Activated T-cell treated with anti-CD3 and anti-CD28 coated beads for 4 hours (primary cell): Measurements from ENCODE around the gene HLA-DQA2.
A peak's percentile ranks its signal among the peaks of the same experiment; 100 is the strongest.
"Not testable (repeated sequence)": the region's sequence is repeated elsewhere in the genome, so short reads cannot be mapped to it uniquely, and the experiment has no call there.

Source experiments
- DNase-seq: peaks from one replicate; pipeline ENCODE4 v3.0.0-alpha.2; 2020

The HLA-DQA2 gene

DNA sequence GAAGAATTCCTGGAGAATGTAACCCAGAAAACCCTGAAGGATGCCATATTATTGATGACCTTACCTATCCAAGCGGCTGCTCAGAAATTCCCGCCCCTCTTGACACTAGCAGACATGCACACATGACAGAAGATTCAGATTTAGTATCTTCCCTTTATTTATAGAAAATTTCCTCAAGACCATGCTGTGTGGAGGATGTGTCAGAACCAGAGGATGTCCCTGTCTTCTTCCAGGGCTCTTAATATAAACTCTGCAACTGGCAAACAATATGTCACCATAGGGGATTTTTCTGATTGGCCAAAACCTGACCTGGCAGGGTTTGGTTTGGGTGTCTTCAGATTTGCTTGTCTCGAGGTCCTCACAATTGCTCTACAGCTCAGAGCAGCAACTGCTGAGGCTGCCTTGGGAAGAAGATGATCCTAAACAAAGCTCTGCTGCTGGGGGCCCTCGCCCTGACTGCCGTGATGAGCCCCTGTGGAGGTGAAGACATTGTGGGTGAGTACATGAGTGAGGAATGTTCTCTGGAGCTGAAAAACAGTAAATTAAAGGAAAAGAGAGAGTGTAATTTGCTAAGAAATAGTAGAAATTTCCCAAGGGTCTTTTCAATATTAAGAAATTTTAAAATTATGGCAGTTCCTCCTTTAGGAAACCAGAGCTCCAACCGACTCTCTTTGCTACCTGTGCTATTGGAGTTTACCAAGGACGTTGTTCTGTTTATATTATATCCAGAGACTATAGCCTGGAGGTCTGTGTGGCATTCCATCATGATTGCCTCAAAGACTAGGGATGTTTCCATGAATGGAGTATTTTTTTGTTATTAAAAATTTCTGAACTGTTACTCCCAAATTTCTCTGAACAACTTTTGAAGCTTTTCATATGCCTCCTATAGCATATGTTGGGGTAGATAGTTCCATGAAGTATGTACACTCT, at the start of gene HLA-DQA2:
TSS of gene HLA-DQA2 (plus strand) at position 361 of the 930 bp plus-strand sequence. CDS start at position 414, 53 bp downstream.
- no peak for DNase-seq

DNA sequence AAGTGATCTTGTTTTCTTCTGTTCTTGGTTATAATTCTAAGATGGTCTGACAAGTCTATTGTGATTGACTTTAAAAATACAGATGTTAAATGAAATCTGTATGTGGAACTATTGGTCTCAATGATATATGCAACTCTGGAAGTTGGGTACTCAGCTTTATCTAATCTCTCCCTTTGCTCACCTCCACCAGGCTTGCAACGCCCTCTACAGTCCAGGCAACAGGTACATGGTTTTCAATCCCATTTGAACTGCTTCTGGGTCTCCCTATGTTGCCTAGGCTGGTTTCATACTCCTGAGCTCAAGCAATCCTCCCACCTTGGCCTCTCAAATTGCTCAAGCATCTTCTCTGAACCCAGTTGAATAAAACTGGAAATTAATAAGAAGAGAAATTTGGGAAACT, 49.2 kb upstream of the HLA-DQA2 start:
- DNase-seq = peak; percentile 47

DNA sequence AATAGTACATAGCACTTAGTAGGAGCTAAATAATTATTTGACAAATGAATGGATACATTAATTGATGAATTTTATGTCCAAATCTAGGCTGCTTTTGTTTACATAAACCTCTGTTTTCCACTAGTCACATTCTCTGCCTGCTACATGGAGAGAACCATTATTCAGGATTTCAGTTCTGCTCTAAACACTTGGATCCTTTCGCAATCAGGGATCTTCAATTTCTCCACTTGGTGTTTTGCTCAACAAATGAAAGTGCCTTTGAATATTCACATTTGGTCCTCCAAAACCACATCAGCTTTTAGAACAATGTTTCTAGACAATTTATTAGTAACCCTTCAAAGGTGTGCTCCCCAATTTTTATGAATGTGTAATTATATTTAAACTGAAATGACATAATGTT, 44.2 kb upstream of the HLA-DQA2 start:
- DNase-seq = no peak

- DNase-seq = peak; percentile 16
Measured at GRCh38 chr6:32700391-32701040, 40.7 kb upstream of the HLA-DQA2 start.

DNA sequence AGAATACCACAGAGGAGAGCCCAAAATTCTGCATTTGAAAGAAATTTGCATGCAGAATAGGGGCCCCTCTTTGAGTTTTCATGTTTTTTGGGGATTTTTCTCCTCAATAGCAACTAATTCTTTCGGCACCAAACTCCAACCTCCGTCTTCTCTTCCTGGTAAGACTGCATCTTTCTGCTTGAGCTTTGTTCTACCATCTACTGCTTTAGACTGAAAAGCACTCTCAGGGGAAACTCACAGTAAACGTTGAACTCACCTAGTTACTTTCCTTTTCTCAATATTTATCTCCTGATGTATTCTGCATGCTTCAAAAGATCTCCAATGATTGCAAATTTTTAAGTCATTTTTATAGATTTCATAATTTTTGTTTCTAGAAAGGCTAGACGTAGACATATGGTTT, 37.8 kb upstream of the HLA-DQA2 start:
- DNase-seq = no peak

DNA sequence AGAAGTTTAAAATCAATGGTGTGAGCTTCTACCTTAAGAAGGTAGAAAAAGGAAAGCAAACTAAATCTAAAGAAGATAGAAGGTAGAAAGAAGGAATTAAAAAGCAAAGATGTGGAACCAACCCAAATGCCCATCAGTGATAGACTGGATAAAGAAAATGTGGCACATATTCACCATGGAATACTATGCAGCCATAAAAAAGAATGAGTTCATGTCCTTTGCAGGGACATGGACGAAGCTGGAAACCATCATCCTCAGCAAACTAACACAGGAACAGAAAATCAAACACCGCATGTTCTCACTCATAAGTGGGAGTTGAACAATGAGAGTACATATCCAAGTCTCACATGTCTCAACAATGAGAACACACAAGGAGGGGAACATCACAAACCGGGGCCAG, 36.0 kb upstream of the HLA-DQA2 start:
- not testable (repeated sequence) for DNase-seq

- DNase-seq = no peak
Measured at GRCh38 chr6:32709625-32710024, 31.6 kb upstream of the HLA-DQA2 start.

DNA sequence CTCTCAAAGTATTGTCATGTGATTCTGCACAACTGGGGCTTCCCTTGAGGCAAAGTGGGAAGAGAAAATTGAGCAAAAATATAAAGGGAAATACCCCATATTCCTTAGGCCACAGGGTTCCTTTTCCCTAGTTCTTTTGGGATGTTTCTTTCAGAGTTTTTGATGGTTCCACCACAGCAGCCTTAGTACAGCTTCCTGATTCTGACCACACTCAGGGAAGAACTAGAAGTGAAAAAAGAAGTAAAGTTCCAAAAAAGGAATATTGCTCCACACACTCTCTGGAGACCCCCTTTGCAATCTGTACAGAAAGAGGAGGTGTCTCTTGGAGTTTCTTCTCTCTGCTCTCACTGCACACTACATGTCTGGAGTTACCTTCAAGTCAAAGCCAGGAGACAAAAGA, 27.9 kb upstream of the HLA-DQA2 start:
- DNase-seq = no peak

DNA sequence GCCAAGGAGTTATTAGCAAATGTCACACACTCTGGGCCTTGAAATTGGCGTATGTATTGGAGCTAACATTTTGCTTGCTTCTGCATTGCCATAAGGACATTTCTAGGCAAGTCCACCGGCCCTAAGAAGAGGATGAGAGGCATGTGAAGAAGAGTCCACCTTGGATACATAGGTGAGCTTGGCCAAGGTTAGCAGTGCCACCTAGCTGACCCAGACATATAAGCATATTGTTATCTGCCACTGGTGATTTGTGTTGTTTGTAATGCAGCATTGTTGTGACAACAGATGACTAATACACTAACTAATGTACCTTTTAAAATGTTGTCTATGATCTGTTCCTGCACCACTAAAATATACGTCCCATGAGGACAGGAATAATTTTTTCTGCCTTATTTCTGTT, 24.8 kb upstream of the HLA-DQA2 start:
- no peak for DNase-seq

GRCh38 chr6:32718879-32719278, 22.3 kb upstream of the HLA-DQA2 start:
- DNase-seq = no peak

- no peak for DNase-seq
Measured at GRCh38 chr6:32738126-32738525, 3.1 kb upstream of the HLA-DQA2 start.

DNA sequence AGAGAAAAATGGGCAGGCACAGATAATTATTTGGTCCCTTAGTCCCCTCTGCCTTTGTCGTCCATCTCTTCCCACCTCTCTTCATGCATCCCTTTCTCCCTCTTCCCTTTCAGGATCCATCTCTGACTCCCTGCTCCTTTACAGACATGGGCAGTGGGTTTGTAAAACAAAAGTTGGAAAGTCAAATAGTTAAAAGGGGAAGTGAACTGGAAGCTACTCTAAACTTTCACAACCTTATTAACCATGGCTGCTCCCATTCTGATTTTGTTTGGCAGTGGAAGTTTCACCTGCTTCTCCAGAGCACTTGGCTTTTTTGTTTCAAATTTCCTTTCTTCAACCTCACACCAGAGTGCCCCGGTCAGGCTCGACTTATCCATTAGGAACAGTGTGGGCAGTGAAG, 1.2 kb downstream of the HLA-DQA2 start:
- DNase-seq = no peak

DNA sequence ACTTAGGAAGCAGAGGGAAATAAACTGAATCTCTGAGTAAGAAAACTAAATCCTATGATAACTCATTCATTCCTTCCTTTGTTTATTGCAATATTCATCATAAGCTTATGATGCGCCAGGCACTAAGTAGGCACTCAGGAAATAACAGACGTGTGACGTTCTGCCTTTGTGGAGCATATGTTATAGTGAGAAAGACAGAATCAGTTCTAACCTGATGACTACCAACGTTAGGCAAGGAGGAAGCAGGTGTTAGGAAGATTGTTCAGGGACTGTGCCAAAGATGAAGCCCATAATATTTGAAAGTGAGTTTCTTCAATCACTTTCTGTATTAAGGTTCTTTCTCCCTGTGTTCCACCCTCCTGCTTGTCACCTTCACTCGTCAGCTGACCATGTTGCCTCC, 3.6 kb downstream of the HLA-DQA2 start:
- no peak for DNase-seq

DNA sequence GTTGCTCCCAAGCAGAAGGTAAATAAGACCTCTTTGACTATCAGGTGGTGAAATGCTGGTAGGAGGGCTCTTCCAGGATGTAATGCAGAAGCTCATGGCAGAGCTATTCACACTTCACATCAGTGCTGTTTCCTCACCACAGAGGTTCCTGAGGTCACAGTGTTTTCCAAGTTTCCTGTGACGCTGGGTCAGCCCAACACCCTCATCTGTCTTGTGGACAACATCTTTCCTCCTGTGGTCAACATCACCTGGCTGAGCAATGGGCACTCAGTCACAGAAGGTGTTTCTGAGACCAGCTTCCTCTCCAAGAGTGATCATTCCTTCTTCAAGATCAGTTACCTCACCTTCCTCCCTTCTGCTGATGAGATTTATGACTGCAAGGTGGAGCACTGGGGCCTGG, 4.5 kb downstream of the HLA-DQA2 start:
- DNase-seq = not testable (repeated sequence)

GRCh38 chr6:32752580-32752979, 11.4 kb downstream of the HLA-DQA2 start:
- no peak for DNase-seq

DNA sequence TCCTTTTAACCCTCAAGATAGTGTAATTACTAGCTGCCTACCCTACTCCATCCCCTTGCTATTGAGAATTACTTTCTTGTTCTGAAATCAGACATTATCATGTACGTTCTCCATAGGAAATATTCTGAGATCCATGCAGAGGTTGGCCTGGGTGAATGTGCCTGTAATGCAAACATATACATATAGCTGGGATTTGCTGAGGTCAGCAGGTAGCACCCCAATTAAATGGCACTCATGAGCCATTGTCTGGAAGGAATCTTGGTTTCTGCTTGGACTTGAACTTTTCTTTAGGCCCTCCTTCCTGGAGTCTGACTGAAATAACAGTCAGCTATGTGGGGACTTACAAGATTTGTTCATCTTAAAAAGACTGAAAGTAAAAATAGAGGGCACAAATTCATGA, 18.5 kb downstream of the HLA-DQA2 start:
- no peak for DNase-seq

DNA sequence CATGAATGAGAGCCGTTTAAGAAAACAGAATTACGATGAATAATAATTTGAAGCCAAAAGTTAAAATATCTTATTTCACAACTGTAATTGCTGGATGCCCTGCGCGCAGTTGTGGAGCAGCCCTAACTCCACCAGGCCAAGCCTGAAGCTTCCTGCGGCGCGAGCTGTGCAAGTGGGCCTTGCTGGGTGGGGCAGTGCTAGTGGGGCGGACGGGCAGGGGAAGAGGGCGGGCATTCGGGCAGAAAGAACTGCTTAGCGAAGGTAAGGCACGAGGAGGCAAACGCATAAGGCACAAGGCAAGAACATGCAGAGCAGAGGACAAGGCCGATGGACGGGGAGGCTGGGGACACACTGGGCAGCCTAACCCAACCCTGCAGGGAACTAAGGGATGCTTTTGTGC, 19.9 kb downstream of the HLA-DQA2 start:
- DNase-seq = no peak

DNA sequence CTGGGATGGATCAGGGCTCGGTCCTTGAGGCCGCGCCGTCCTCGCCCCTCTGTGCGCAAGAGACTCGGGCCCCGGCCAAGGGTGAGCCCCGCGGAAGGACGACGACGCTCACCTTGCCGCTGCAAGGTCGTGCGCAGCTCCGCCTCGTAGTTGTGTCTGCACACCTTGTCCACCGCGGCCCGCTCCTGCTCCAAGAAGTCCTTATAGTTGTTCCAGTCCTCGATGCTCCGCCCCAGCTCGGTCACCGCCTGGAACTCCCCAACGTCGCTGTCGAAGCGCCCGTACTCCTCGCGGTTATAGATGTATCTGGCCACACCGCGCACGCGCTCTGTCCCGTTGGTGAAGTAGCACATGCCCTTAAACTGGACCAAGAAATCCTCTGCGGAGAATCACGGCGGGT, 20.4 kb downstream of the HLA-DQA2 start:
- no peak for DNase-seq

- no peak for DNase-seq
Measured at GRCh38 chr6:32763421-32763820, 22.2 kb downstream of the HLA-DQA2 start, which contains the start of gene HLA-DQB2. TSS of gene HLA-DQB2 (minus strand) at chr6:32763532. CDS start at chr6:32763470, 62 bp downstream.

GRCh38 chr6:32764048-32764447, 22.9 kb downstream of the HLA-DQA2 start:
- DNase-seq = no peak

- DNase-seq = no peak
Measured at GRCh38 chr6:32772656-32773055, 31.5 kb downstream of the HLA-DQA2 start.

DNA sequence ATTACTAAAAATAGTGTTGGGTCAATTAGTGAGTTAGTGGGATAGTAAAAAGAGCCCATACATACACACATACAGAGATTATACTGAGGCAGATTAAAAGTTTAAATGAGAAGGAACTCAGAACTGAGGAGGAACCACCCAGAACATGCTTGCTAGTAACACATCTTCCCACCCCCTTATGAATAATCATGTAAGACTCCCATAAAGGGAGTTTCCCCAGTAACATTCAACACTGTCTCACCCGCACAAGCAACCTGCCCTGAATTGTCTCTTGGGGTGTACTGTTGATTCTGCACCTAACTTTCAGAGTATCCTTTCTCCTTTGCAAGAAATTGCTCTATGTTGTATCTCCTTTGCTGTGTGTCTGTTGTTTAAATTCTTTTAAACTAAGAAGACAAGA, 33.2 kb downstream of the HLA-DQA2 start:
- no peak for DNase-seq

- no peak for DNase-seq
Measured at GRCh38 chr6:32775071-32775470, 33.9 kb downstream of the HLA-DQA2 start.

DNA sequence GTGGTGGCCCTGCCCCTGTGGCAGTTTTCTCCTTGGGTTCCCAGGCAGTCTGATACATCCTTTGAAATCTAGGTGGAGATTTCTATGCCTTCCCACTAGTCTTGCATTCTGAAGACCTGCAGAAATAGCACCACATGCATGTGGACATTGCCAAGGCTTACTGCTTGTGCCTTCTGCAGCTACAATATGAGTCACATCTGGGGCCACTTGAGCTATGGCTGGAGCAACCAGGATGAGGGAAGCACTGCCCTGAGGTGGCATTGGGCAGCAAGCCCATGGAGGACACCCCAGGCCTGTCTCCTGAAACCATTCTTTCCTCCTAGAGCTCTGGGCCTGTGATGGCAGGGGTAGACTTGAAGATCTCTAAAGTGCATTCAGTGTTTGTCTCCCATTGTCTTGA, 37.8 kb downstream of the HLA-DQA2 start:
- DNase-seq = no peak
